ENCODE measurements around the gene PRL. TPM values are rescaled to one million over a fixed set of nuclear protein-coding genes. Genes with fewer than 3 reads are reported as not detected.

PRL gene
- polyA plus RNA-seq, 1 donor from 2014 or later = not detected

GRCh38 chr6:22281341-22282085, 15.3 kb downstream of the PRL start:
- Histone ChIP-seq H3K27me3 (ENCODE audit: insufficient read depth, low read depth, low read length) (no peaks in the 10 kb centered on the region), H3F3A (ENCODE audit: insufficient read depth, low read length, poor library complexity, severe bottlenecking) (no peaks in the 10 kb centered on the region), H3K9me2 (ENCODE audit: insufficient read depth, low read length) (no peaks in the 10 kb centered on the region), H4K20me1 (ENCODE audit: insufficient read depth) (no peaks in the 10 kb centered on the region), H3K4me3 (ENCODE audit: low read length) (no peak overlapping the region), H3K4me2 (ENCODE audit: low read length) (no peak overlapping the region), H2AFZ (ENCODE audit: low read depth, low read length) (no peak overlapping the region), H3K27ac (ENCODE audit: low read length) (no peak overlapping the region), H3K9me3 (ENCODE audit: low read length) (no peaks in the 10 kb centered on the region), H3K9ac (ENCODE audit: low read length) (no peak overlapping the region), H3K79me2 (replicated peaks; ENCODE audit: insufficient read depth, low read length) (no peaks in the 10 kb centered on the region), H3K36me3 (ENCODE audit: insufficient read depth, low read length) (no peaks in the 10 kb centered on the region)
- no peak for TF ChIP-seq POLR2AphosphoS5 (IDR thresholded peaks at IDR 0.05)

GRCh38 chr6:22279427-22279826, 17.4 kb downstream of the PRL start:
- Histone ChIP-seq H3K9me3 (ENCODE audit: low read length) (no peaks in the 10 kb centered on the region), H3K36me3 (ENCODE audit: insufficient read depth, low read length) (no peaks in the 10 kb centered on the region), H3F3A (ENCODE audit: insufficient read depth, low read length, poor library complexity, severe bottlenecking) (no peaks in the 10 kb centered on the region), H3K79me2 (replicated peaks; ENCODE audit: insufficient read depth, low read length) (no peaks in the 10 kb centered on the region), H3K27ac (ENCODE audit: low read length) (no peak overlapping the region), H3K9me2 (ENCODE audit: insufficient read depth, low read length) (no peaks in the 10 kb centered on the region), H3K4me2 (ENCODE audit: low read length) (no peak overlapping the region), H2AFZ (ENCODE audit: low read depth, low read length) (no peak overlapping the region), H3K4me3 (ENCODE audit: low read length) (no peak overlapping the region), H3K27me3 (ENCODE audit: insufficient read depth, low read depth, low read length) (no peaks in the 10 kb centered on the region), H4K20me1 (ENCODE audit: insufficient read depth) (no peaks in the 10 kb centered on the region), H3K9ac (ENCODE audit: low read length) (no peak overlapping the region)
- TF ChIP-seq CTCF (IDR thresholded peaks at IDR 0.05; ENCODE audit: poor library complexity, severe bottlenecking) (no peak), MXI1 (conservative IDR thresholded peaks at IDR 0.05; ENCODE audit: poor library complexity, severe bottlenecking) (no peak), POLR2AphosphoS5 (IDR thresholded peaks at IDR 0.05) (no peak), RAD21 (conservative IDR thresholded peaks at IDR 0.05) (no peak), EZH2 (IDR thresholded peaks at IDR 0.05; ENCODE audit: borderline replicate concordance, insufficient read depth, low read length, poor library complexity, severe bottlenecking) (no peak), EP300 (conservative IDR thresholded peaks at IDR 0.05; ENCODE audit: poor library complexity, severe bottlenecking) (no peak), TAF1 (IDR thresholded peaks at IDR 0.05; ENCODE audit: low read depth) (no peak), SMC3 (conservative IDR thresholded peaks at IDR 0.05; ENCODE audit: poor library complexity) (no peak)
- TF ChIP-seq, protein P1, sequence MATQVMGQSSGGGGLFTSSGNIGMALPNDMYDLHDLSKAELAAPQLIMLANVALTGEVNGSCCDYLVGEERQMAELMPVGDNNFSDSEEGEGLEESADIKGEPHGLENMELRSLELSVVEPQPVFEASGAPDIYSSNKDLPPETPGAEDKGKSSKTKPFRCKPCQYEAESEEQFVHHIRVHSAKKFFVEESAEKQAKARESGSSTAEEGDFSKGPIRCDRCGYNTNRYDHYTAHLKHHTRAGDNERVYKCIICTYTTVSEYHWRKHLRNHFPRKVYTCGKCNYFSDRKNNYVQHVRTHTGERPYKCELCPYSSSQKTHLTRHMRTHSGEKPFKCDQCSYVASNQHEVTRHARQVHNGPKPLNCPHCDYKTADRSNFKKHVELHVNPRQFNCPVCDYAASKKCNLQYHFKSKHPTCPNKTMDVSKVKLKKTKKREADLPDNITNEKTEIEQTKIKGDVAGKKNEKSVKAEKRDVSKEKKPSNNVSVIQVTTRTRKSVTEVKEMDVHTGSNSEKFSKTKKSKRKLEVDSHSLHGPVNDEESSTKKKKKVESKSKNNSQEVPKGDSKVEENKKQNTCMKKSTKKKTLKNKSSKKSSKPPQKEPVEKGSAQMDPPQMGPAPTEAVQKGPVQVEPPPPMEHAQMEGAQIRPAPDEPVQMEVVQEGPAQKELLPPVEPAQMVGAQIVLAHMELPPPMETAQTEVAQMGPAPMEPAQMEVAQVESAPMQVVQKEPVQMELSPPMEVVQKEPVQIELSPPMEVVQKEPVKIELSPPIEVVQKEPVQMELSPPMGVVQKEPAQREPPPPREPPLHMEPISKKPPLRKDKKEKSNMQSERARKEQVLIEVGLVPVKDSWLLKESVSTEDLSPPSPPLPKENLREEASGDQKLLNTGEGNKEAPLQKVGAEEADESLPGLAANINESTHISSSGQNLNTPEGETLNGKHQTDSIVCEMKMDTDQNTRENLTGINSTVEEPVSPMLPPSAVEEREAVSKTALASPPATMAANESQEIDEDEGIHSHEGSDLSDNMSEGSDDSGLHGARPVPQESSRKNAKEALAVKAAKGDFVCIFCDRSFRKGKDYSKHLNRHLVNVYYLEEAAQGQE (IDR thresholded peaks at IDR 0.05; ENCODE audit: borderline replicate concordance) = no peak

Data from neural cell (in vitro differentiated cells).